Activated CD8-positive, alpha-beta T cell treated with anti-CD3 and anti-CD28 coated beads for 36 hours (primary cell): ENCODE measurements around the gene ADARB2. TPM values are rescaled to one million over a fixed set of nuclear protein-coding genes. Genes with fewer than 3 reads are reported as not detected.

Experiments
- ATAC-seq: fragments of 200-7000 bp; cut with Tn5 transposase; one replicate; pipeline ENCODE4 v1.10.0; 2021; ENCODE audit warnings: mild to moderate bottlenecking, moderate library complexity
- CTCF ChIA-PET: fragments of 350-600 bp; sonication (Branson Sonifier 250); formaldehyde crosslinking; loops from one replicate; lab custom pipeline; 2021; ENCODE audit warnings: antibody characterized with exemption; lab: Charles Lee
- POLR2A ChIA-PET: fragments of 350-600 bp; sonication (Branson Sonifier 250); formaldehyde crosslinking; loops from one replicate; lab custom pipeline; 2021; ENCODE audit warnings: antibody characterized with exemption; lab: Charles Lee
- DNase-seq: peaks from one replicate; pipeline ENCODE4 v3.0.0-alpha.2; 2020
- H3K27ac Mint-ChIP-seq: one replicate; pipeline ENCODE4 v1.8.0; 2021; ENCODE audit warnings: mild to moderate bottlenecking, mixed read lengths
- H3K27me3 Mint-ChIP-seq: one replicate; pipeline ENCODE4 v1.8.0; 2021; ENCODE audit warnings: mixed read lengths
- H3K36me3 Mint-ChIP-seq: one replicate; pipeline ENCODE4 v1.8.0; 2021; ENCODE audit warnings: low read depth, mixed read lengths
- H3K4me1 Mint-ChIP-seq: one replicate; pipeline ENCODE4 v1.8.0; 2021; ENCODE audit warnings: low read depth, mixed read lengths
- H3K4me3 Mint-ChIP-seq: one replicate; pipeline ENCODE4 v1.8.0; 2021; ENCODE audit warnings: mild to moderate bottlenecking, moderate library complexity, mixed read lengths
- H3K9me3 Mint-ChIP-seq: one replicate; pipeline ENCODE4 v1.8.0; 2021; ENCODE audit warnings: mixed read lengths
- CTCF ChIP-seq: fragments of 200-600 bp; IDR thresholded peaks from one replicate; pipeline ENCODE4 v1.8.0; 2022; ENCODE audit warnings: antibody characterized with exemption, mild to moderate bottlenecking
- intact Hi-C: fragments of 100-400 bp; cut with micrococcal nuclease; formaldehyde crosslinking; loops from one replicate; pipeline ENCODE4 v1.10.0; 2022
- total RNA-seq, 2 experiments: library from RNA; stranded (reverse); gene quantifications; one replicate each; pipeline ENCODE4 v1.2.3, GENCODE V29; 2021

ADARB2 gene
- total RNA-seq, 2 experiments from 2014 or later = 1.3 to 1.6 TPM

- ChIA-PET POLR2A (no interaction called here), CTCF (no interaction called here)
- no peak overlapping the region for H3K27ac Mint-ChIP-seq
- ATAC-seq (no peak), DNase-seq (no peak)
- no peaks in the 10 kb centered on the region for H3K9me3 Mint-ChIP-seq
- intact Hi-C loops = no loop called here
- H3K4me3 Mint-ChIP-seq = no peak overlapping the region
- peaks cover 31% of the 10 kb centered on the region for H3K27me3 Mint-ChIP-seq
- no peak for TF ChIP-seq CTCF
- no peaks in the 10 kb centered on the region for H3K36me3 Mint-ChIP-seq
- H3K4me1 Mint-ChIP-seq = no peaks in the 10 kb centered on the region
Measured at GRCh38 chr10:1744524-1744923, 7.2 kb upstream of the ADARB2 start.

GRCh38 chr10:1743141-1743540, 5.8 kb upstream of the ADARB2 start:
- H3K27me3 Mint-ChIP-seq = peaks cover 41% of the 10 kb centered on the region

GRCh38 chr10:1741450-1741849, 4.1 kb upstream of the ADARB2 start:
- CTCF ChIA-PET = no interaction called here
- Mint-ChIP-seq H3K4me1 (no peaks in the 10 kb centered on the region), H3K27me3 (peaks cover 49% of the 10 kb centered on the region), H3K4me3 (no peak overlapping the region), H3K36me3 (no peaks in the 10 kb centered on the region), H3K27ac (no peak overlapping the region), H3K9me3 (no peaks in the 10 kb centered on the region)
- POLR2A ChIA-PET = no interaction called here
- DNase-seq (no peak), ATAC-seq (no peak)
- intact Hi-C loops = no loop called here
- TF ChIP-seq CTCF = no peak

More at GRCh38 chr10:1743141-1743540, 5.8 kb upstream of the ADARB2 start:
- no peak for TF ChIP-seq CTCF
- Mint-ChIP-seq H3K27ac (no peak overlapping the region), H3K36me3 (no peaks in the 10 kb centered on the region), H3K4me1 (no peaks in the 10 kb centered on the region), H3K4me3 (no peak overlapping the region), H3K9me3 (no peaks in the 10 kb centered on the region)
- POLR2A ChIA-PET = no interaction called here
- ATAC-seq (no peak), DNase-seq (no peak)
- CTCF ChIA-PET = no interaction called here
- intact Hi-C loops = no loop called here

- CTCF ChIA-PET = no interaction called here
- no peak overlapping the region for H3K27ac Mint-ChIP-seq
- no peaks in the 10 kb centered on the region for H3K36me3 Mint-ChIP-seq
- H3K4me3 Mint-ChIP-seq = no peak overlapping the region
- ATAC-seq (no peak), DNase-seq (no peak)
- H3K9me3 Mint-ChIP-seq = no peaks in the 10 kb centered on the region
- intact Hi-C loops = no loop called here
- peaks cover 7% of the 10 kb centered on the region for H3K4me1 Mint-ChIP-seq
- no peak for TF ChIP-seq CTCF
- peaks cover 61% of the 10 kb centered on the region for H3K27me3 Mint-ChIP-seq
- POLR2A ChIA-PET = interaction anchor here (0.6 kb wide), 1 partner anchor 294 kb away, joined by 3 read pairs; no protein-coding TSS in a partner anchor
Measured at GRCh38 chr10:1739751-1740150, 2.4 kb upstream of the ADARB2 start.

- no peak overlapping the region for H3K27ac Mint-ChIP-seq
- H3K36me3 Mint-ChIP-seq = no peaks in the 10 kb centered on the region
- intact Hi-C loops = no loop called here
- H3K27me3 Mint-ChIP-seq = peaks cover 66% of the 10 kb centered on the region
- POLR2A ChIA-PET = interaction anchor here (0.6 to 1.1 kb wide), 2 partner anchors 59 to 295 kb away, joined by 3 to 4 read pairs; no protein-coding TSS in a partner anchor
- CTCF ChIA-PET = no interaction called here
- H3K9me3 Mint-ChIP-seq = no peaks in the 10 kb centered on the region
- no peak overlapping the region for H3K4me3 Mint-ChIP-seq
- peaks cover 7% of the 10 kb centered on the region for H3K4me1 Mint-ChIP-seq
- no peak for DNase-seq
- no peak for ATAC-seq
- TF ChIP-seq CTCF = no peak
Measured at GRCh38 chr10:1738950-1739349, 1.6 kb upstream of the ADARB2 start.
